C4-2B (cell line): ENCODE measurements around the gene KRTAP19-5.

Experiments
- H3K27ac ChIP-seq: fragments of 450-650 bp; 2 replicates; pipeline ENCODE4 v1.5.1; 2017
- CTCF ChIP-seq: fragments of 450-650 bp; conservative IDR thresholded peaks from 2 replicates; pipeline ENCODE4 v1.5.1; 2017; ENCODE audit warnings: mild to moderate bottlenecking
- ZFX ChIP-seq: fragments of 450-650 bp; IDR thresholded peaks from 2 replicates; pipeline ENCODE4 v1.6.1; 2017

The KRTAP19-5 gene

GRCh38 chr21:30463713-30464112, 38.2 kb downstream of the KRTAP19-5 start:
- TF ChIP-seq ZFX (no peak), CTCF (peak; percentile 79)
- H3K27ac ChIP-seq = no peak overlapping the region
